ENCODE data around the gene PACS2. TPM values are rescaled to one million over a fixed set of nuclear protein-coding genes. Genes with fewer than 3 reads are reported as not detected.

The PACS2 gene
- total and polyA plus RNA-seq, 2 donors (not counting 1 experiment from before 2014, with no cell fraction given), result 65.6 to 70.7 TPM

GRCh38 chr14:105415481-105416428 lies 101.2 kb downstream of the PACS2 start:
- Histone ChIP-seq H3K9ac (ENCODE audit: low read length) (peak overlapping the region; percentile 60), H3K4me1 (ENCODE audit: control insufficient read depth in 2 of 2, insufficient read depth in 2 of 2, low read length in 2 of 2) (peaks cover 32 to 36% of the 10 kb centered on the region in 2 donors), H3K79me2 (ENCODE audit: control insufficient read depth, insufficient read depth, low read length) (peaks cover 11% of the 10 kb centered on the region), H3K4me3 (ENCODE audit: control extremely low read depth in 1 of 5, extremely low read depth in 1 of 5, insufficient read depth in 1 of 5, low read depth in 2 of 5, low read length in 4 of 5) (peak overlapping the region in 3 of 5 experiments; percentile 49 to 71 (median 57)), H3K9me3 (ENCODE audit: control extremely low read depth in 1 of 3, control insufficient read depth in 2 of 3, insufficient read depth in 1 of 3, low read length in 2 of 3) (peaks cover 0 to 7% (median 0%) of the 10 kb centered on the region in 3 donors), H3K4me2 (replicated peaks; ENCODE audit: low read depth, low read length, poor library complexity, severe bottlenecking) (peak overlapping the region; percentile 83), H3K36me3 (replicated peaks in 1 of 2; ENCODE audit: control extremely low read depth in 1 of 2, control insufficient read depth in 1 of 2, extremely low read depth in 1 of 2, insufficient read depth in 2 of 2, low read length in 1 of 2) (no peaks in the 10 kb centered on the region), H3K27ac (ENCODE audit: low read length in 2 of 2) (no peak overlapping the region), H2AFZ (ENCODE audit: insufficient read depth, low read depth, low read length, poor library complexity, severe bottlenecking) (peak overlapping the region; percentile 74), H3K27me3 (replicated peaks in 1 of 4; ENCODE audit: control extremely low read depth in 1 of 4, control insufficient read depth in 3 of 4, insufficient read depth in 4 of 4, low read length in 3 of 4) (peaks cover 0 to 36% (median 15%) of the 10 kb centered on the region in 4 experiments), H4K20me1 (ENCODE audit: control insufficient read depth, insufficient read depth, low read length, poor library complexity, severe bottlenecking) (peaks cover 11% of the 10 kb centered on the region)
- no peaks in the 10 kb centered on the region for H3K9me3 Mint-ChIP-seq (ENCODE audit: insufficient read depth)
- H3K27ac Mint-ChIP-seq, result no peak overlapping the region
- TF ChIP-seq CTCF (IDR thresholded peaks at IDR 0.05), result no peak
- TF ChIP-seq EZH2 (IDR thresholded peaks at IDR 0.05; ENCODE audit: borderline replicate concordance, insufficient read depth, low read depth, low read length, poor library complexity, severe bottlenecking), result no peak
- H3K27me3 Mint-ChIP-seq, result peaks cover 11% of the 10 kb centered on the region
- intact Hi-C loops (cut with micrococcal nuclease), result loop anchor here (1.0 to 2.0 kb wide), 3 partner anchors 17 to 75 kb away; partner anchors contain the start of genes TEDC1 and TEX22
- ChIA-PET POLR2A (interaction anchor here (0.7 kb wide), 1 partner anchor 108 kb away, joined by 10 read pairs; no protein-coding TSS in a partner anchor), CTCF (interaction anchor here (1.1 to 1.7 kb wide), 3 partner anchors 12 to 74 kb away, joined by 3 to 8 read pairs (median 5); no protein-coding TSS in a partner anchor)
- no peak for DNase-seq
- H3K4me3 Mint-ChIP-seq, result peak overlapping the region; percentile 83
- no peak for ATAC-seq (ENCODE audit: low read depth)
- 95% methylated on average over 13 of the region's 25 CpGs for WGBS (ENCODE audit: insufficient coverage)
- H3K4me1 Mint-ChIP-seq, result peaks cover 27% of the 10 kb centered on the region
